SK-N-MC (cell line): ENCODE measurements around the gene PKD2L1.
"Not testable (repeated sequence)": the region's sequence is repeated elsewhere in the genome, so short reads cannot be mapped to it uniquely, and the experiment has no call there.

ENCODE experiments used
- EZH2 ChIP-seq: fragments of 200-600 bp; sonication (generic); IDR thresholded peaks from one replicate; pipeline ENCODE4 v1.6.1; 2017; ENCODE audit warnings: antibody characterized with exemption
- FOXP2 ChIP-seq: optimal IDR thresholded peaks from 2 replicates; pipeline ENCODE3; 2011; ENCODE audit warnings: mild to moderate bottlenecking, moderate library complexity; ENCODE audit not compliant: insufficient read depth; ENCODE audit errors: extremely low read length, control extremely low read depth
- POLR2AphosphoS5 ChIP-seq: IDR thresholded peaks from 2 replicates; pipeline ENCODE4 v1.6.1; 2012; ENCODE audit warnings: mild to moderate bottlenecking, low read depth, low read length, borderline replicate concordance

GRCh38 chr10:100292300-100292699, 37.7 kb downstream of the PKD2L1 start:
- not testable (repeated sequence) for TF ChIP-seq EZH2, POLR2AphosphoS5, FOXP2
